ENCODE measurements around the gene MKRN2. TPM values are rescaled to one million over a fixed set of nuclear protein-coding genes. Genes with fewer than 3 reads are reported as not detected.

The MKRN2 gene, protein sequence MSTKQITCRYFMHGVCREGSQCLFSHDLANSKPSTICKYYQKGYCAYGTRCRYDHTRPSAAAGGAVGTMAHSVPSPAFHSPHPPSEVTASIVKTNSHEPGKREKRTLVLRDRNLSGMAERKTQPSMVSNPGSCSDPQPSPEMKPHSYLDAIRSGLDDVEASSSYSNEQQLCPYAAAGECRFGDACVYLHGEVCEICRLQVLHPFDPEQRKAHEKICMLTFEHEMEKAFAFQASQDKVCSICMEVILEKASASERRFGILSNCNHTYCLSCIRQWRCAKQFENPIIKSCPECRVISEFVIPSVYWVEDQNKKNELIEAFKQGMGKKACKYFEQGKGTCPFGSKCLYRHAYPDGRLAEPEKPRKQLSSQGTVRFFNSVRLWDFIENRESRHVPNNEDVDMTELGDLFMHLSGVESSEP
- total RNA-seq (2022; extraction: Qiagen RNA extraction), result 26.1 to 32.4 TPM (median 27.2 TPM) in 5 replicates

GRCh38 chr3:12556690-12557472 lies at the start of gene MKRN2:
Gene MKRN2, plus strand, starts transcription at chr3:12557087. Its CDS starts 64 bp downstream, at chr3:12557151.

DNA sequence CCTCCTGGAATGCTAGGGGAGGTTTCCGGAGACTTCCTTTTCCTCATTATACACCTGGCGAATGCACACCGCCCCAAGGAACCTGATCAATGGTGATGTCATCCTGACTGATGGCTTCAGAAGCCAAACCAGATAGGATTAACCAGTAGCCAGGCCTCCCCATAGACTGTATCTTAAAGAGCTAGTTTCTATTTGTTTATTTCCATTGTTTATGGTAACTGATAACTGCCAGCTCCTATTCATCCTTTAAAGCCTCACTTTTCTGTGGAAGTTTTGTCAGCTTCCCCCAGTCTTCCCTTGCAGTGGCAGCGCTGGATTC lies 11.5 kb upstream of the MKRN2 start, which contains the start of gene MKRN2OS:
Gene MKRN2OS, minus strand, starts transcription at position 27 of the 319 bp plus-strand sequence. CDS start 35 bp downstream, outside the sequence.

Other genes starting within 250 kb of the MKRN2 start
- 17.7 to 19.6 TPM (median 18.4 TPM) in 5 replicates for gene TSEN2, start 72.6 kb upstream of the MKRN2 start, total RNA-seq (2022; extraction: Qiagen RNA extraction)
- not detected in 5 replicates for gene MKRN2OS, start 11.6 kb upstream of the MKRN2 start, total RNA-seq (2022; extraction: Qiagen RNA extraction)
- gene RAF1, start 107.0 kb downstream of the MKRN2 start, total RNA-seq (2022; extraction: Qiagen RNA extraction), result 62.1 to 70.8 TPM (median 66.3 TPM) in 5 replicates
- 0.15 to 0.68 TPM (median 0.50 TPM) in 5 replicates for gene TMEM40, start 202.2 kb downstream of the MKRN2 start, total RNA-seq (2022; extraction: Qiagen RNA extraction)
- gene CAND2, start 239.6 kb downstream of the MKRN2 start, total RNA-seq (2022; extraction: Qiagen RNA extraction), result 0.36 to 0.67 TPM (median 0.37 TPM) in 5 replicates

Measured in A549 treated with Hydrocortisone at 1 μM for 4 hours (cell line).